Smooth muscle cell (in vitro differentiated cells): ENCODE data around the gene NFYC. TPM values are rescaled to one million over a fixed set of nuclear protein-coding genes. Genes with fewer than 3 reads are reported as not detected.

ENCODE experiments used
- DNase-seq: peaks from one replicate; lab custom pipeline; 2025; ENCODE audit not compliant: unreplicated experiment; lab: John Stamatoyannopoulos, UW
- H2AFZ ChIP-seq: fragments of 200-600 bp; sonication (generic); 2 replicates; pipeline ENCODE4 v1.6.0; 2016; ENCODE audit warnings: antibody characterized with exemption, low read depth, mild to moderate bottlenecking
- H3F3A ChIP-seq: fragments of 200-600 bp; sonication (generic); 2 replicates; pipeline ENCODE4 v1.6.0; 2017; ENCODE audit warnings: antibody characterized with exemption, low read depth
- H3K27ac ChIP-seq: fragments of 200-600 bp; sonication (generic); 2 replicates; pipeline ENCODE4 v1.5.1; 2016; ENCODE audit warnings: low read depth, mild to moderate bottlenecking
- H3K27me3 ChIP-seq: fragments of 200-600 bp; sonication (generic); 2 replicates; pipeline ENCODE4 v1.6.1; 2016; ENCODE audit warnings: low read depth, mild to moderate bottlenecking
- H3K36me3 ChIP-seq: fragments of 200-600 bp; sonication (generic); 2 replicates; pipeline ENCODE4 v1.5.1; 2016; ENCODE audit warnings: low read depth
- H3K4me1 ChIP-seq: fragments of 200-600 bp; sonication (generic); 2 replicates; pipeline ENCODE4 v1.5.1; 2016; ENCODE audit warnings: low read depth
- H3K4me2 ChIP-seq: fragments of 200-600 bp; sonication (generic); 2 replicates; pipeline ENCODE4 v1.6.0; 2016; ENCODE audit warnings: mild to moderate bottlenecking
- H3K4me3 ChIP-seq: fragments of 200-600 bp; sonication (generic); 2 replicates; pipeline ENCODE4 v1.5.1; 2016; ENCODE audit warnings: mild to moderate bottlenecking
- H3K79me2 ChIP-seq: fragments of 200-600 bp; sonication (generic); 2 replicates; pipeline ENCODE4 v1.6.0; 2016; ENCODE audit warnings: low read depth, mild to moderate bottlenecking
- H3K9ac ChIP-seq: fragments of 200-600 bp; sonication (generic); 2 replicates; pipeline ENCODE4 v1.6.0; 2016; ENCODE audit warnings: low read depth
- H3K9me3 ChIP-seq: fragments of 200-600 bp; sonication (generic); replicated peaks from 2 replicates; pipeline ENCODE4 v1.5.1; 2016; ENCODE audit warnings: low read depth
- H4K20me1 ChIP-seq: fragments of 200-600 bp; sonication (generic); 2 replicates; pipeline ENCODE4 v1.6.0; 2016; ENCODE audit warnings: low read depth
- WGBS: methylation state at CpG from one replicate; pipeline ENCODE4 v1.1.7; 2016; ENCODE audit warnings: low lambda C conversion rate; 5-methylcytosine and 5-hydroxymethylcytosine counted together
- polyA plus RNA-seq: library from polyadenylated mRNA; unstranded; fragments of >200 nt; fragmentation: Nextera tagmentation; extraction: Ambion mirVana; gene quantifications from 2 replicates; pipeline ENCODE4 v1.2.1, GENCODE V29; 2016
- total RNA-seq: library from RNA; depleted of rRNA; stranded (reverse); fragments of >200 nt; gene quantifications from 2 replicates; pipeline ENCODE4 v1.2.3, GENCODE V29; 2014
- TF ChIP-seq, protein P1 (sequence below): fragments of 200-600 bp; sonication (generic); IDR thresholded peaks from 2 replicates; pipeline ENCODE4 v1.5.1; 2017; ENCODE audit warnings: borderline replicate concordance, mild to moderate bottlenecking, antibody characterized with exemption; ENCODE audit not compliant: insufficient read depth, poor library complexity, severe bottlenecking

The NFYC gene
- total and polyA plus RNA-seq, 2 experiments from 2014 or later, result 18.1 to 28.6 TPM

DNA sequence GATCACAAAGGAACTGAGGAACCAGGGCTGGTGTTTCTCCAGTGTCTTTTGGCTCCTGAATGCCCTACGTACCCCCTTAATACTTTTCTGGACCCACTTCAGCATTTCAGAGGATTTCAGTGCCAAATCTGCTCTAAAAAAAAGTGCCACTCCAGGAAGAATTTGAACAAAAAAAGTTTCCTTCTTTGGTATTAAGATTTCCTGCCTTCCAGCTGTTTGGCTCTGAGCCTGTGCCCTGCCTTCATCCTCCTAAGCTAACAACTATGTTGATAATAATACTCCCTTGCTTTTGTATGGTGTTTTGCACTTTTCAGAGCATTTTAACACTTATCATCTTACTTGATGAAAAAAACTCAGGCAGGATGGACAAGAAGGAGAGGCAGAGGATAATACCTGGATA is 15.0 kb upstream of the NFYC start:
- Histone ChIP-seq H3K4me2 (no peak overlapping the region), H3K4me3 (no peak overlapping the region), H3K4me1 (no peaks in the 10 kb centered on the region), H4K20me1 (no peaks in the 10 kb centered on the region), H3K27me3 (no peaks in the 10 kb centered on the region), H3K36me3 (no peaks in the 10 kb centered on the region), H2AFZ (no peak overlapping the region), H3K27ac (no peak overlapping the region), H3F3A (no peaks in the 10 kb centered on the region), H3K79me2 (no peaks in the 10 kb centered on the region), H3K9ac (no peak overlapping the region), H3K9me3 (no peaks in the 10 kb centered on the region)
- no peak for DNase-seq
- WGBS, result 95% methylated on average over 1 of the region's 1 CpG
- TF ChIP-seq, protein P1, sequence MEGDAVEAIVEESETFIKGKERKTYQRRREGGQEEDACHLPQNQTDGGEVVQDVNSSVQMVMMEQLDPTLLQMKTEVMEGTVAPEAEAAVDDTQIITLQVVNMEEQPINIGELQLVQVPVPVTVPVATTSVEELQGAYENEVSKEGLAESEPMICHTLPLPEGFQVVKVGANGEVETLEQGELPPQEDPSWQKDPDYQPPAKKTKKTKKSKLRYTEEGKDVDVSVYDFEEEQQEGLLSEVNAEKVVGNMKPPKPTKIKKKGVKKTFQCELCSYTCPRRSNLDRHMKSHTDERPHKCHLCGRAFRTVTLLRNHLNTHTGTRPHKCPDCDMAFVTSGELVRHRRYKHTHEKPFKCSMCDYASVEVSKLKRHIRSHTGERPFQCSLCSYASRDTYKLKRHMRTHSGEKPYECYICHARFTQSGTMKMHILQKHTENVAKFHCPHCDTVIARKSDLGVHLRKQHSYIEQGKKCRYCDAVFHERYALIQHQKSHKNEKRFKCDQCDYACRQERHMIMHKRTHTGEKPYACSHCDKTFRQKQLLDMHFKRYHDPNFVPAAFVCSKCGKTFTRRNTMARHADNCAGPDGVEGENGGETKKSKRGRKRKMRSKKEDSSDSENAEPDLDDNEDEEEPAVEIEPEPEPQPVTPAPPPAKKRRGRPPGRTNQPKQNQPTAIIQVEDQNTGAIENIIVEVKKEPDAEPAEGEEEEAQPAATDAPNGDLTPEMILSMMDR, result no peak

DNA sequence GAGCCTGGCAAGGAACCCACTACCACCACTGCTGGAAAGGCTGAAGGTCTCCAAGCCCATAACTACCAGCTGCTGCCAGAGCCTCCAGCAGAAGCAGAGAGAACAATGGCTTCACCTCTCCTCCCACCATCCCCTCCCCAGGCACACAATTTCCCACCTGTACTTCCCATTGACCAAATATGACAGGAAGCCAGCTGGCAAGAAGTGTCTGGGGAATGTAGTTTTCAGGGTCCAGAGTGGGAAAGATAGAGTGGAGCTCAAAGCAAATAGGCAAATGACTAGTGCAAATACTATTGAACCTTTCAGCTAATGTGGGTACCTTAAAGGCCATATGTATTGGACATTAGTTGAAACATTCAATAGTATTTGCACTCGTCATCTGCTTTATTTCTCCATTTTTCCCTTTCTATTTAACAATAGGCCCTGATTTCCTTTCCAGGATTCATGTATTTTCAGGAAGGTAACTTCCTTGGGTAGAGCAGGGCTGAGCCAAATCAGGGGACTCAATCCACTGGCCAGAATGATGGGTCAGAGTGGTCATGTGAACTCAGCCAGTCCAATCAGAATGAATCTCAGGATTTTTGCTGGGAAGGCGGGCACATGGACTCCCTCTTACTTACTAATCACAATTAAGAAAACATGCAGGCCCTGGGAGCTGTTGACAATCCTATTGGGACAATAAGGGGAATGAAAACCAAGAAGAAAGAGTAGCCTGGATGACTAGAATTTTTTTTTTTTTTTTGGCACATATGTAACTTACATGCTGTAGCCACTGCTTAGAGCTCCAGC is 12.1 kb upstream of the NFYC start:
- 88% methylated on average over 2 of the region's 2 CpGs for WGBS
- H3K9ac ChIP-seq, result no peak overlapping the region
- H3K27ac ChIP-seq, result no peak overlapping the region
- DNase-seq, result no peak
- H3K36me3 ChIP-seq, result no peaks in the 10 kb centered on the region
- TF ChIP-seq, protein P1, result no peak
- no peak overlapping the region for H3K4me3 ChIP-seq
- no peak overlapping the region for H2AFZ ChIP-seq
- no peaks in the 10 kb centered on the region for H3K79me2 ChIP-seq
- no peak overlapping the region for H3K4me2 ChIP-seq
- H4K20me1 ChIP-seq, result no peaks in the 10 kb centered on the region
- H3K9me3 ChIP-seq, result no peaks in the 10 kb centered on the region
- no peaks in the 10 kb centered on the region for H3K4me1 ChIP-seq
- H3K27me3 ChIP-seq, result no peaks in the 10 kb centered on the region
- H3F3A ChIP-seq, result no peaks in the 10 kb centered on the region

DNA sequence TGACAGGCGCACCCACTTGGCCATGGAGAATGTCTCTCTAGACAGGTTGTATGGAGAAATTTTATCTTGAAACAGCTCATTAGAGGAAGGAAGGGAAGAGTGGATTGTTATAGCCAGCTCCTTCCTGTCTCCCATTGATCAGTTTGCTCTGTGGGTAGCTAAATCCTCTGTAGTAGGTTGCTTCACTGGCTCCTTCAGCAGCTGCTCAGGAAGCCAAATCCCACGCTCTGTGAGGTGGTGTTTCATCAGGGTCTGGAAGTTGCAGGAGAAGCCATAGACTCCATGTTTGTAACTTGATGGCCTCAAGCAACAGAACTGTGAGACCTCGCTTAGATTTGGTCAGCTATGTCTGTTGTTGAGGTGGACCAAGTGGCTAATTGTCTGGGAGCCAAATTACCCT is 6.8 kb upstream of the NFYC start:
- Histone ChIP-seq H3K27me3 (no peaks in the 10 kb centered on the region), H3K9me3 (no peaks in the 10 kb centered on the region), H3F3A (no peaks in the 10 kb centered on the region), H3K4me1 (no peaks in the 10 kb centered on the region), H3K36me3 (no peaks in the 10 kb centered on the region), H3K4me3 (no peak overlapping the region), H2AFZ (no peak overlapping the region), H4K20me1 (peaks cover 3% of the 10 kb centered on the region), H3K27ac (no peak overlapping the region), H3K79me2 (peaks cover 3% of the 10 kb centered on the region), H3K9ac (no peak overlapping the region), H3K4me2 (no peak overlapping the region)
- WGBS, result 98% methylated on average over 3 of the region's 3 CpGs
- no peak for DNase-seq
- TF ChIP-seq, protein P1, result no peak

DNA sequence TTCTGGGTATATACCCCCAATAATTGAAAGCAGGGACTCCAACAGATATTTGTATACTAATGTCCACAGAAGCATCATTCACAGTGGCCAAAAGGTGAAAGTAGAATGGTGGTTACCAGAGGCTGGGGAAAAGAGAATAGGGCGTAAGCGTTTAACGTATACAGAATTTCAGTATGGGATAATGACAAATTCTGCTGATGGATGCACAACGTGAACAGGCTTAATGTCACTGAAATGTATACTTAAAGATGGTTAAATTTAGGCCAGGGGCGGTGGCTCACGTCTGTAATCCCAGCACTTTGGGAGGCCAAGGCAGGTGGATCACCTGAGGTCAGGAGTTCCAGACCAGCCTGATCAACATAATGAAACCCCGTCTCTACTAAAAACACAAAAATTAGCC is 4.4 kb upstream of the NFYC start:
- Histone ChIP-seq H3K4me2 (no peak overlapping the region), H3K4me1 (peaks cover 12% of the 10 kb centered on the region), H3K27me3 (no peaks in the 10 kb centered on the region), H3K79me2 (peaks cover 12% of the 10 kb centered on the region), H3K27ac (no peak overlapping the region), H2AFZ (no peak overlapping the region), H4K20me1 (peaks cover 18% of the 10 kb centered on the region), H3K9ac (no peak overlapping the region), H3K4me3 (no peak overlapping the region), H3K36me3 (no peaks in the 10 kb centered on the region), H3K9me3 (no peaks in the 10 kb centered on the region), H3F3A (no peaks in the 10 kb centered on the region)
- TF ChIP-seq, protein P1, result no peak
- no peak for DNase-seq
- WGBS, result 94% methylated on average over 7 of the region's 7 CpGs
